ENCODE data around the gene APOBEC2.

APOBEC2 gene

GRCh38 chr6:41021832-41022231 is 31.2 kb upstream of the APOBEC2 start:
- WGBS, 2 experiments: 85 to 88% methylated on average over 3 of the region's 3 CpGs
- no peak overlapping the region for H3K4me3 ChIP-seq (ENCODE audit: insufficient read depth, low read depth, low read length)
- no peaks in the 10 kb centered on the region for H3K36me3 ChIP-seq (ENCODE audit: control insufficient read depth, insufficient read depth, low read length)
- no peaks in the 10 kb centered on the region for H3K27me3 ChIP-seq (ENCODE audit: control insufficient read depth, insufficient read depth, low read length, poor library complexity, severe bottlenecking)
- H3K9me3 ChIP-seq (ENCODE audit: control insufficient read depth, low read length): no peaks in the 10 kb centered on the region
- H3K4me1 ChIP-seq (ENCODE audit: control insufficient read depth, insufficient read depth, low read length): peaks cover 3% of the 10 kb centered on the region
- no peak overlapping the region for H3K27ac ChIP-seq (ENCODE audit: insufficient read depth, low read depth, low read length, poor library complexity, severe bottlenecking)

DNA sequence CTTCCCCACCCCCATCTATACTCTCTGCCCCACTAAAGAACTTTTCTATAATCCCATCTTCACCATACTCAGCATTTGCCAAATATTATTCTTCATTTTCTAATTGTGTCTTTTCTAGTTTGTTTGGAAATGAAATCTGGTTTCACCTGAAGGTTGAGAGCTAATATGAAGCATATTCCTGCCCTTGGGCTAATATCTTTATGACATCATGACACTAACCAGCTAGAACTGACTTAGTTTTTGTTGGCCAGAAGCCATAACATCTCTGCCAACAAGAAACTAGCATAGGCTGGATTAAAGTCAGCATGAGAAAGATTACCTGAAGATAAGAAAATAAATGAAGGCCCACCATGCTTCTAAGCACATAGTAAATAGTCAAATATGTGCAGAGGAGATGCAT is 30.7 kb upstream of the APOBEC2 start:
- Histone ChIP-seq H3K27ac (ENCODE audit: insufficient read depth, low read depth, low read length, poor library complexity, severe bottlenecking) (no peak overlapping the region), H3K4me3 (ENCODE audit: insufficient read depth, low read depth, low read length) (no peak overlapping the region), H3K36me3 (ENCODE audit: control insufficient read depth, insufficient read depth, low read length) (no peaks in the 10 kb centered on the region)

GRCh38 chr6:41023114-41023513 is 29.9 kb upstream of the APOBEC2 start:
- no peaks in the 10 kb centered on the region for H3K27me3 ChIP-seq (ENCODE audit: control insufficient read depth, insufficient read depth, low read length, poor library complexity, severe bottlenecking)
- H3K36me3 ChIP-seq (ENCODE audit: control insufficient read depth, insufficient read depth, low read length): no peaks in the 10 kb centered on the region
- WGBS, 2 experiments: 93 to 96% methylated on average over 3 of the region's 3 CpGs
- H3K9me3 ChIP-seq (ENCODE audit: control insufficient read depth, low read length): no peaks in the 10 kb centered on the region
- H3K4me1 ChIP-seq (ENCODE audit: control insufficient read depth, insufficient read depth, low read length): peaks cover 6% of the 10 kb centered on the region
- no peak overlapping the region for H3K4me3 ChIP-seq (ENCODE audit: insufficient read depth, low read depth, low read length)
- H3K27ac ChIP-seq (ENCODE audit: insufficient read depth, low read depth, low read length, poor library complexity, severe bottlenecking): no peak overlapping the region

More for the DNA sequence above, 30.7 kb upstream of the APOBEC2 start:
- Histone ChIP-seq H3K4me1 (ENCODE audit: control insufficient read depth, insufficient read depth, low read length) (peaks cover 6% of the 10 kb centered on the region), H3K9me3 (ENCODE audit: control insufficient read depth, low read length) (no peaks in the 10 kb centered on the region), H3K27me3 (ENCODE audit: control insufficient read depth, insufficient read depth, low read length, poor library complexity, severe bottlenecking) (no peaks in the 10 kb centered on the region)

DNA sequence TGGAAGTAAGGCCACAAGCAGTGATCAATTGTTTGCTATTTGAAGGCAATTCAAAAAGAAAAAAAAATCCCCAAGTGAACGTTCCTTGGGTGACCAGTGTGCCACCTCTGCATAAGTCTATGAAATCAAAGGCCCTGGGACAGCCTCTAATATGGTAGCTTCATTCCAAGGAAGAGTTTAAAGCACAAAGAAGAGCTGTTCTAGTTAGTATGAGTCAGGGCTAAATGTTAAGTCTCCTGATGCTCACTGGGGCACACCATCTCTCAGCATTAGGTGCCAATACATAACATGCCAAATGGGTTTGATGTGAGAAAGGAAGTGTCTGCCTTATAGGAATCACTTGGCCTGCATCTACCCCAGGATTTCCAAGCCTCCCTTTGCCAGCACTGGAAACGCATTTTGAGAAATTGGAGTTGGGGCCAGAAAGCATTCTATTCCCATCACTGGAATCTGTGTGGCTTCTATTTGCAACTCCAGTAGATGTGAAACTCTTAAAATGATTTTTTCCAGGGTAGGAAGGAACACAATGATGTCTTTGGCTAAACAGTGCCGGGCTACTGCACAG is 27.0 kb upstream of the APOBEC2 start:
- Histone ChIP-seq H3K36me3 (ENCODE audit: control insufficient read depth, insufficient read depth, low read length) (no peaks in the 10 kb centered on the region), H3K4me3 (ENCODE audit: insufficient read depth, low read depth, low read length) (no peak overlapping the region), H3K27ac (ENCODE audit: insufficient read depth, low read depth, low read length, poor library complexity, severe bottlenecking) (no peak overlapping the region), H3K9me3 (ENCODE audit: control insufficient read depth, low read length) (no peaks in the 10 kb centered on the region), H3K27me3 (ENCODE audit: control insufficient read depth, insufficient read depth, low read length, poor library complexity, severe bottlenecking) (no peaks in the 10 kb centered on the region), H3K4me1 (ENCODE audit: control insufficient read depth, insufficient read depth, low read length) (peaks cover 15% of the 10 kb centered on the region)
- 88 to 91% methylated on average over 3 of the region's 3 CpGs for WGBS, 2 experiments

DNA sequence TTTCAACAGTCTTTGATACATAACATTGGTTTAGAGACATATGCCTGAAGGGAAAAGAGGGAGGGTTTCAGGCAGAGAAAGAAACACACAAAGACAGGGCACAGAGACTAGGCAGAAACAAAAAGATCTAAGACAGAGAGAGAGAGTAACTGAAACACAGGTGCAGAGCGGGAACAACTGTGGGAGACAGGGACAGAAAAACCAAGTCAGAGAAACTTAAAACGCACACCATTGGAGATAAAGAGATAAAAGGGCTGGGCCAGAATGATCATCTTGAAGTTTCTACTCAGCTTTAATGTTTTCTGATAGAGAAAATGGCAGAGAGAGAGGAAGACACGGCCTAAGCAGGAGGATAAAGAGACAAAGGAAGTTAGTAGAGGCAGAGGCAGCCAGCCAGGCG is 25.8 kb upstream of the APOBEC2 start:
- H3K27me3 ChIP-seq (ENCODE audit: control insufficient read depth, insufficient read depth, low read length, poor library complexity, severe bottlenecking): no peaks in the 10 kb centered on the region
- H3K4me1 ChIP-seq (ENCODE audit: control insufficient read depth, insufficient read depth, low read length): peaks cover 15% of the 10 kb centered on the region
- no peaks in the 10 kb centered on the region for H3K36me3 ChIP-seq (ENCODE audit: control insufficient read depth, insufficient read depth, low read length)
- H3K9me3 ChIP-seq (ENCODE audit: control insufficient read depth, low read length): no peaks in the 10 kb centered on the region
- H3K27ac ChIP-seq (ENCODE audit: insufficient read depth, low read depth, low read length, poor library complexity, severe bottlenecking): no peak overlapping the region
- 36 to 37% methylated on average over 4 of the region's 4 CpGs for WGBS, 2 experiments
- H3K4me3 ChIP-seq (ENCODE audit: insufficient read depth, low read depth, low read length): peak overlapping the region; percentile 46

DNA sequence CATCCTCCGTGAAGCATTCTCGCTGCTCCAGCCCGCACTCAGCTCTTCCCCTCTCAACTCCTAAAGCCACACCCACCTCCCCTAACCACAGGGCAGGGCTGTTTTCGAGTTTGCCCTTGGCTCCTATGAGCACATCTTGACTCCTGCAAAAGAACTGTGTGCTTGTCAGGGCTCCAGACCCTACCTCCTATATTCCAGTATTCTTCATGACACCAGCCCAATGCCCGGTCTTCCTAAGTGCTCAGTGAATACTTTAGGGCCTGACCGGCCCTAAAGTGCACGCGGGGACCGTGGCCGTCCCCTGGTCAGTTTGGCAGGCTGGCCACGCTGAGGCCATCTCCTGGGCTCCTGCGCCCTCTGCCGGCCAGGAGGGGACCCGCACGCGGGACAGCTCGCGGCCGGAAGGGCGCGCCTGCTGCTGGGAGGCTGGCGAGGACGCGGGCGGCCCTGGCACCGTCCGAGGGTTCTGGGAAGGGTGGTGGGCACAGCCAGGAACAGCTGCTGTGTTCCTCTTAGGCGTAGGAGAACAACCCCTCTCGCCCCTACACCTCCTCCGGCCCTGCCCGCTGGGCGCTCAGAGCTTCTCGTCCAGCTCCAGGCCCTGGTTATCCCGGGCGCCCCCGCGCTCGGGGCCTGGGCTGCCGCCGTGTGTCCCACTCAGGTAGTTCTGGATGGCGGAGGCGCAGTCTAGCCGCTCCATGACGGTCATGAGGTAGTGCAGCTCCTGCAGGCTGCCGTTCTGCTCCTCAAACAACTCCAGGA is 25.0 kb upstream of the APOBEC2 start:
- no peaks in the 10 kb centered on the region for H3K27me3 ChIP-seq (ENCODE audit: control insufficient read depth, insufficient read depth, low read length, poor library complexity, severe bottlenecking)
- no peaks in the 10 kb centered on the region for H3K36me3 ChIP-seq (ENCODE audit: control insufficient read depth, insufficient read depth, low read length)
- 3 to 4% methylated on average over 45 of the region's 45 CpGs for WGBS, 2 experiments
- peaks cover 15% of the 10 kb centered on the region for H3K4me1 ChIP-seq (ENCODE audit: control insufficient read depth, insufficient read depth, low read length)
- no peak overlapping the region for H3K27ac ChIP-seq (ENCODE audit: insufficient read depth, low read depth, low read length, poor library complexity, severe bottlenecking)
- H3K4me3 ChIP-seq (ENCODE audit: insufficient read depth, low read depth, low read length): peak overlapping the region; percentile 46
- H3K9me3 ChIP-seq (ENCODE audit: control insufficient read depth, low read length): no peaks in the 10 kb centered on the region

- Histone ChIP-seq H3K4me1 (ENCODE audit: control insufficient read depth, insufficient read depth, low read length) (peaks cover 15% of the 10 kb centered on the region), H3K9me3 (ENCODE audit: control insufficient read depth, low read length) (no peaks in the 10 kb centered on the region), H3K27me3 (ENCODE audit: control insufficient read depth, insufficient read depth, low read length, poor library complexity, severe bottlenecking) (no peaks in the 10 kb centered on the region), H3K4me3 (ENCODE audit: insufficient read depth, low read depth, low read length) (peak overlapping the region; percentile 46), H3K36me3 (ENCODE audit: control insufficient read depth, insufficient read depth, low read length) (no peaks in the 10 kb centered on the region), H3K27ac (ENCODE audit: insufficient read depth, low read depth, low read length, poor library complexity, severe bottlenecking) (no peak overlapping the region)
- WGBS, 2 experiments: 44 to 45% methylated on average over 13 of the region's 13 CpGs
Observed at GRCh38 chr6:41028561-41029412, 24.2 kb upstream of the APOBEC2 start.

- Histone ChIP-seq H3K9me3 (ENCODE audit: control insufficient read depth, low read length) (no peaks in the 10 kb centered on the region), H3K4me1 (ENCODE audit: control insufficient read depth, insufficient read depth, low read length) (peaks cover 10% of the 10 kb centered on the region), H3K27ac (ENCODE audit: insufficient read depth, low read depth, low read length, poor library complexity, severe bottlenecking) (no peak overlapping the region), H3K27me3 (ENCODE audit: control insufficient read depth, insufficient read depth, low read length, poor library complexity, severe bottlenecking) (no peaks in the 10 kb centered on the region), H3K4me3 (ENCODE audit: insufficient read depth, low read depth, low read length) (no peak overlapping the region), H3K36me3 (ENCODE audit: control insufficient read depth, insufficient read depth, low read length) (no peaks in the 10 kb centered on the region)
- WGBS, 2 experiments: 95 to 96% methylated on average over 15 of the region's 15 CpGs
Observed at GRCh38 chr6:41032830-41033229, 20.2 kb upstream of the APOBEC2 start.

DNA sequence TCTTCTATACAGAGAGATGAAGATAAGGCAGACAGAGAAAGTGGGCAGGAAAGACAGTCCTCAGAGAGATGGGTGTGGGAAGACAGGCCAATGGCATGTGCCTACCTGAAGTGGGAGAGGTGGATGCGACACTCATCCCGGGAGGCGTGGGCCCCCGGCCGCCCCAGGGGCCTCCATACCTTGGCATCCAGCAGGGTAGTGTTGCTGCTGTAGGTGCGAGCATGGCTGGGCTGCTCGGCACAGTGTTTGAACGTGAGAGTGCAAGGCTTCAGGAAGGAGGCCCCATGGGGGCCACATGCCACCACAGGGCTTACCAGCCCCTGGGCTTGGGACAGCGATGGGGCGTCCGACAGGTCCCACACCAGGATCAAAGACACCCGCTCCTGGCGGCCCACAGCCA is 19.2 kb upstream of the APOBEC2 start:
- Histone ChIP-seq H3K4me1 (ENCODE audit: control insufficient read depth, insufficient read depth, low read length) (peaks cover 6% of the 10 kb centered on the region), H3K36me3 (ENCODE audit: control insufficient read depth, insufficient read depth, low read length) (no peaks in the 10 kb centered on the region), H3K4me3 (ENCODE audit: insufficient read depth, low read depth, low read length) (no peak overlapping the region), H3K27ac (ENCODE audit: insufficient read depth, low read depth, low read length, poor library complexity, severe bottlenecking) (no peak overlapping the region), H3K9me3 (ENCODE audit: control insufficient read depth, low read length) (no peaks in the 10 kb centered on the region), H3K27me3 (ENCODE audit: control insufficient read depth, insufficient read depth, low read length, poor library complexity, severe bottlenecking) (no peaks in the 10 kb centered on the region)
- 93 to 96% methylated on average over 13 of the region's 13 CpGs for WGBS, 2 experiments

- H3K36me3 ChIP-seq (ENCODE audit: control insufficient read depth, insufficient read depth, low read length): no peaks in the 10 kb centered on the region
- no peak overlapping the region for H3K27ac ChIP-seq (ENCODE audit: insufficient read depth, low read depth, low read length, poor library complexity, severe bottlenecking)
- H3K4me1 ChIP-seq (ENCODE audit: control insufficient read depth, insufficient read depth, low read length): no peaks in the 10 kb centered on the region
- H3K27me3 ChIP-seq (ENCODE audit: control insufficient read depth, insufficient read depth, low read length, poor library complexity, severe bottlenecking): no peaks in the 10 kb centered on the region
- no peak overlapping the region for H3K4me3 ChIP-seq (ENCODE audit: insufficient read depth, low read depth, low read length)
- H3K9me3 ChIP-seq (ENCODE audit: control insufficient read depth, low read length): no peaks in the 10 kb centered on the region
- 89 to 95% methylated on average over 2 of the region's 3 CpGs for WGBS, 2 experiments
Observed at GRCh38 chr6:41036186-41036585, 16.8 kb upstream of the APOBEC2 start.

All from ectodermal cell (in vitro differentiated cells).